ENCODE measurements around the gene PKIB. TPM values are rescaled to one million over a fixed set of nuclear protein-coding genes. Genes with fewer than 3 reads are reported as not detected.

The PKIB gene
- 1 to 10 TPM in 3 of 4 donors, under 1 TPM in 1; 0.26 to 6.7 (median 3.2) TPM for total RNA-seq

- peak within 1 kb of the TSS; percentile 33 to 70 (median 58) for H3K4me3 ChIP-seq
- H3K27me3 ChIP-seq: peaks cover 0 to 43% (median 0%) of the 10 kb centered on the region in 4 donors
- 0 to 1% methylated on average over 31 to 38 of the region's 66 CpGs for WGBS, 2 donors
- TF ChIP-seq CTCF (IDR thresholded peaks at IDR 0.05) (peak in 5 of 6 experiments; percentile 18 to 38 (median 23)), POLR2A (IDR thresholded peaks at IDR 0.05) (peak in 1 of 4 donors; percentile 16)
- no peaks in the 10 kb centered on the region for H3K9me3 ChIP-seq
- no peaks in the 10 kb centered on the region for H3K36me3 ChIP-seq
- DNase-seq: no peak
- peaks cover 6 to 23% (median 17%) of the 10 kb centered on the region in 3 donors for H3K4me1 ChIP-seq
- intact Hi-C loops (cut with DNase I): no loop called here
- peak within 1 kb of the TSS in 2 of 4 donors; percentile 7 to 54 for H3K27ac ChIP-seq
Measured at GRCh38 chr6:122609881-122610689, at the start of gene PKIB. Gene PKIB (plus strand): TSS chr6:122610405. CDS start chr6:122717795, 107,390 bp downstream.

GRCh38 chr6:122563364-122564052 is 46.7 kb upstream of the PKIB start:
- TF ChIP-seq CTCF (IDR thresholded peaks at IDR 0.05) (no peak), POLR2A (IDR thresholded peaks at IDR 0.05) (no peak)
- 76 to 89% methylated on average over 6 to 7 of the region's 8 CpGs for WGBS, 2 donors

GRCh38 chr6:122564230-122564629 is 46.0 kb upstream of the PKIB start:
- DNase-seq: no peak
- no peak overlapping the region for H3K27ac ChIP-seq
- H3K4me3 ChIP-seq: no peak overlapping the region
- H3K9me3 ChIP-seq: peaks cover 0 to 8% (median 0%) of the 10 kb centered on the region in 3 donors
- 72 to 86% methylated on average over 3 of the region's 3 CpGs for WGBS, 2 donors
- intact Hi-C loops (cut with DNase I): no loop called here
- peaks cover 0 to 17% (median 0%) of the 10 kb centered on the region in 3 donors for H3K4me1 ChIP-seq
- no peak for TF ChIP-seq POLR2A (IDR thresholded peaks at IDR 0.05)
- no peak for TF ChIP-seq CTCF (IDR thresholded peaks at IDR 0.05)
- H3K36me3 ChIP-seq: no peaks in the 10 kb centered on the region
- H3K27me3 ChIP-seq: no peaks in the 10 kb centered on the region

More at GRCh38 chr6:122563364-122564052, 46.7 kb upstream of the PKIB start:
- Histone ChIP-seq H3K4me1 (peaks cover 0 to 12% (median 0%) of the 10 kb centered on the region in 3 donors), H3K27ac (peak overlapping the region in 2 of 4 donors; percentile 25 to 48), H3K9me3 (peaks cover 0 to 8% (median 0%) of the 10 kb centered on the region in 3 donors), H3K4me3 (no peak overlapping the region), H3K36me3 (no peaks in the 10 kb centered on the region), H3K27me3 (no peaks in the 10 kb centered on the region)
- no peak for DNase-seq
- intact Hi-C loops (cut with DNase I): no loop called here

- intact Hi-C loops (cut with DNase I): no loop called here
- peaks cover 0 to 23% (median 0%) of the 10 kb centered on the region in 3 donors for H3K4me1 ChIP-seq
- no peaks in the 10 kb centered on the region for H3K27me3 ChIP-seq
- H3K4me3 ChIP-seq: no peak overlapping the region
- no peak overlapping the region for H3K27ac ChIP-seq
- no peak for DNase-seq
- no peaks in the 10 kb centered on the region for H3K36me3 ChIP-seq
- TF ChIP-seq POLR2A (IDR thresholded peaks at IDR 0.05) (no peak), CTCF (IDR thresholded peaks at IDR 0.05) (no peak)
- peaks cover 0 to 8% (median 0%) of the 10 kb centered on the region in 3 donors for H3K9me3 ChIP-seq
Measured at GRCh38 chr6:122565708-122566107, 44.5 kb upstream of the PKIB start.

GRCh38 chr6:122567034-122567433 is 43.2 kb upstream of the PKIB start:
- H3K9me3 ChIP-seq: peaks cover 0 to 8% (median 0%) of the 10 kb centered on the region in 3 donors
- H3K27me3 ChIP-seq: no peaks in the 10 kb centered on the region
- WGBS, 2 donors: 45 to 73% methylated on average over 1 of the region's 1 CpG
- peaks cover 0 to 23% (median 0%) of the 10 kb centered on the region in 3 donors for H3K4me1 ChIP-seq
- no peaks in the 10 kb centered on the region for H3K36me3 ChIP-seq
- no peak for DNase-seq
- H3K27ac ChIP-seq: no peak overlapping the region
- no peak overlapping the region for H3K4me3 ChIP-seq
- intact Hi-C loops (cut with DNase I): no loop called here
- TF ChIP-seq CTCF (IDR thresholded peaks at IDR 0.05): no peak
- no peak for TF ChIP-seq POLR2A (IDR thresholded peaks at IDR 0.05)

All from esophagus squamous epithelium (tissue), 5 donors.